A673 (cell line): ENCODE data around the gene OR52B4. TPM values are rescaled to one million over a fixed set of nuclear protein-coding genes. Genes with fewer than 3 reads are reported as not detected.

Experiments used
- BruUV-seq: library from RNA; stranded (reverse); fragments of 400-500 nt; replicated peaks from 2 replicates; lab custom pipeline; 2021; lab: Mats Ljungman, UMichigan
- CTCF ChIA-PET: fragments of 300-600 bp; sonication (Branson Sonifier 250); formaldehyde crosslinking; loops from one replicate; lab custom pipeline; 2022; ENCODE audit warnings: antibody characterized with exemption; lab: Charles Lee
- POLR2A ChIA-PET: fragments of 300-600 bp; sonication (Branson Sonifier 250); formaldehyde crosslinking; loops from one replicate; lab custom pipeline; 2022; ENCODE audit warnings: antibody characterized with exemption; ENCODE audit not compliant: low non-redundant PET; lab: Charles Lee
- DNase-seq: peaks from one replicate; pipeline ENCODE4 v3.0.0-alpha.2; 2015; ENCODE audit warnings: low spot score
- H3K27ac ChIP-seq: fragments of 200-600 bp; sonication (generic); 2 replicates; pipeline ENCODE4 v1.5.1; 2016; ENCODE audit warnings: mixed run types, low read depth, mild to moderate bottlenecking, mixed read lengths, antibody characterized with exemption, low read length; ENCODE audit not compliant: poor library complexity, severe bottlenecking
- H3K27me3 ChIP-seq: fragments of 200-600 bp; sonication (generic); replicated peaks from 2 replicates; pipeline ENCODE4 v1.6.1; 2017; ENCODE audit warnings: mixed run types, low read depth, mild to moderate bottlenecking, mixed read lengths, antibody characterized with exemption, low read length; ENCODE audit not compliant: insufficient read depth, poor library complexity
- H3K36me3 ChIP-seq: fragments of 200-600 bp; sonication (generic); 2 replicates; pipeline ENCODE4 v1.6.1; 2016; ENCODE audit warnings: mixed run types, mild to moderate bottlenecking, mixed read lengths, antibody characterized with exemption, low read length; ENCODE audit not compliant: insufficient read depth, poor library complexity, severe bottlenecking
- H3K4me1 ChIP-seq: fragments of 200-600 bp; sonication (generic); 2 replicates; pipeline ENCODE4 v1.6.1; 2017; ENCODE audit warnings: mixed run types, mild to moderate bottlenecking, mixed read lengths, antibody characterized with exemption, low read length; ENCODE audit not compliant: insufficient read depth, poor library complexity, severe bottlenecking
- H3K4me3 ChIP-seq: fragments of 200-600 bp; sonication (generic); 2 replicates; pipeline ENCODE4 v1.5.1; 2016; ENCODE audit warnings: low read depth, mixed run types, mild to moderate bottlenecking, mixed read lengths, low read length; ENCODE audit not compliant: poor library complexity, severe bottlenecking
- H3K9me3 ChIP-seq: fragments of 200-600 bp; sonication (generic); 2 replicates; pipeline ENCODE4 v1.6.1; 2016; ENCODE audit warnings: mixed run types, low read depth, mild to moderate bottlenecking, mixed read lengths, antibody characterized with exemption, low read length; ENCODE audit not compliant: poor library complexity, severe bottlenecking
- CTCF ChIP-seq: fragments of 300-800, 200-600 bp; sonication (generic); conservative IDR thresholded peaks from 2 replicates; pipeline ENCODE4 v1.5.1; 2017; ENCODE audit warnings: low read depth, mild to moderate bottlenecking, antibody characterized with exemption, low read length, moderate library complexity, mixed read lengths
- EZH2 ChIP-seq: fragments of 200-600 bp; sonication (generic); IDR thresholded peaks from 2 replicates; pipeline ENCODE4 v1.6.1; 2017; ENCODE audit warnings: borderline replicate concordance, low read depth, mild to moderate bottlenecking, mixed read lengths, antibody characterized with exemption, low read length; ENCODE audit not compliant: poor library complexity, severe bottlenecking
- intact Hi-C: fragments of 100-400 bp; cut with micrococcal nuclease; formaldehyde crosslinking; loops from one replicate; pipeline ENCODE4 v1.10.0; 2022; ENCODE audit not compliant: unreplicated experiment
- total RNA-seq: library from RNA; stranded (reverse); gene quantifications from 2 replicates; pipeline ENCODE4 v1.2.3, GENCODE V29; 2021

Gene OR52B4
- total RNA-seq, 1 experiment from 2014 or later, result not detected

GRCh38 chr11:4385978-4386740 lies 18.0 kb upstream of the OR52B4 start:
- no peaks in the 10 kb centered on the region for H3K36me3 ChIP-seq
- ChIA-PET CTCF (no interaction called here), POLR2A (no interaction called here)
- BruUV-seq, result no TSS peak
- H3K4me1 ChIP-seq, result no peaks in the 10 kb centered on the region
- H3K27me3 ChIP-seq, result no peaks in the 10 kb centered on the region
- intact Hi-C loops, result no loop called here
- no peak overlapping the region for H3K27ac ChIP-seq
- TF ChIP-seq EZH2, result no peak
- TF ChIP-seq CTCF, result no peak
- no peak for DNase-seq
- H3K9me3 ChIP-seq, result no peaks in the 10 kb centered on the region
- H3K4me3 ChIP-seq, result no peak overlapping the region

- POLR2A ChIA-PET, result no interaction called here
- Histone ChIP-seq H3K27ac (no peak overlapping the region), H3K27me3 (peaks cover 7% of the 10 kb centered on the region), H3K9me3 (no peaks in the 10 kb centered on the region), H3K4me3 (no peak overlapping the region), H3K4me1 (no peaks in the 10 kb centered on the region), H3K36me3 (no peaks in the 10 kb centered on the region)
- no peak for DNase-seq
- intact Hi-C loops, result no loop called here
- TF ChIP-seq EZH2, result no peak
- TF ChIP-seq CTCF, result no peak
- CTCF ChIA-PET, result no interaction called here
- BruUV-seq, result no TSS peak
Measured at GRCh38 chr11:4381901-4382300, 13.7 kb upstream of the OR52B4 start.

- Histone ChIP-seq H3K27me3 (peaks cover 22% of the 10 kb centered on the region), H3K4me1 (no peaks in the 10 kb centered on the region), H3K9me3 (no peaks in the 10 kb centered on the region), H3K4me3 (no peak overlapping the region), H3K27ac (no peak overlapping the region), H3K36me3 (no peaks in the 10 kb centered on the region)
- BruUV-seq, result no TSS peak
- CTCF ChIA-PET, result no interaction called here
- TF ChIP-seq CTCF (no peak), EZH2 (no peak)
- no peak for DNase-seq
- intact Hi-C loops, result no loop called here
- POLR2A ChIA-PET, result no interaction called here
Measured at GRCh38 chr11:4375431-4376140, 7.4 kb upstream of the OR52B4 start.
